MM.1S (cell line): ENCODE data around the gene RBP5.

ENCODE experiments used
- DNase-seq: peaks from one replicate; pipeline ENCODE4 v3.0.0-alpha.2; 2015
- H2AFZ ChIP-seq: fragments of 300-600 bp; sonication (generic); 2 replicates; pipeline ENCODE4 v1.6.0; 2016; ENCODE audit warnings: antibody characterized with exemption, low read length
- H3F3A ChIP-seq: fragments of 300-600 bp; sonication (generic); 2 replicates; pipeline ENCODE4 v1.6.1; 2016; ENCODE audit warnings: mild to moderate bottlenecking, antibody characterized with exemption, low read length, moderate library complexity, mixed read lengths; ENCODE audit not compliant: insufficient read depth
- H3K27ac ChIP-seq: fragments of 300-600 bp; sonication (generic); 2 replicates; pipeline ENCODE4 v1.5.1; 2016; ENCODE audit warnings: mild to moderate bottlenecking, low read length
- H3K27me3 ChIP-seq: fragments of 300-600 bp; sonication (generic); replicated peaks from 2 replicates; pipeline ENCODE4 v1.6.0; 2016; ENCODE audit warnings: low read length; ENCODE audit not compliant: insufficient read depth
- H3K36me3 ChIP-seq: fragments of 300-600 bp; sonication (generic); replicated peaks from 2 replicates; pipeline ENCODE4 v1.6.1; 2016; ENCODE audit warnings: mild to moderate bottlenecking, low read length, mixed read lengths; ENCODE audit not compliant: insufficient read depth
- H3K4me1 ChIP-seq: fragments of 300-600 bp; sonication (generic); 2 replicates; pipeline ENCODE4 v1.6.1; 2016; ENCODE audit warnings: low read length, mixed read lengths
- H3K4me2 ChIP-seq: fragments of 300-600 bp; sonication (generic); 2 replicates; pipeline ENCODE4 v1.6.0; 2016; ENCODE audit warnings: low read depth, low read length
- H3K4me3 ChIP-seq: fragments of 300-600 bp; sonication (generic); 2 replicates; pipeline ENCODE4 v1.5.1; 2016; ENCODE audit warnings: low read length, mixed read lengths
- H3K79me2 ChIP-seq: fragments of 300-600 bp; sonication (generic); 2 replicates; pipeline ENCODE4 v1.6.1; 2016; ENCODE audit warnings: mixed run types, low read length, mixed read lengths
- H3K9ac ChIP-seq: fragments of 300-600 bp; sonication (generic); 2 replicates; pipeline ENCODE4 v1.6.1; 2016; ENCODE audit warnings: low read length, mixed read lengths
- H3K9me2 ChIP-seq: fragments of 300-600 bp; sonication (generic); replicated peaks from 2 replicates; pipeline ENCODE4 v1.6.1; 2016; ENCODE audit warnings: mild to moderate bottlenecking, low read length, mixed read lengths; ENCODE audit not compliant: insufficient read depth
- H3K9me3 ChIP-seq: fragments of 300-600 bp; sonication (generic); replicated peaks from 2 replicates; pipeline ENCODE4 v1.6.1; 2016; ENCODE audit warnings: mild to moderate bottlenecking, low read length, mixed read lengths; ENCODE audit not compliant: insufficient read depth
- H4K20me1 ChIP-seq: fragments of 300-600 bp; sonication (generic); 2 replicates; pipeline ENCODE4 v1.6.1; 2016; ENCODE audit warnings: mild to moderate bottlenecking, low read length, moderate library complexity, mixed read lengths; ENCODE audit not compliant: insufficient read depth
- EZH2 ChIP-seq: fragments of 300-600 bp; sonication (generic); optimal IDR thresholded peaks from 2 replicates; pipeline ENCODE3; 2017; ENCODE audit warnings: low read depth, mild to moderate bottlenecking, antibody characterized with exemption, low read length, mixed read lengths
- EZH2phosphoT487 ChIP-seq: fragments of 300-600 bp; sonication (generic); IDR thresholded peaks from 2 replicates; pipeline ENCODE4 v1.6.1; 2018; ENCODE audit warnings: antibody characterized with exemption, low read length
- TF ChIP-seq, protein P1 (sequence below): fragments of 300-600 bp; sonication (generic); IDR thresholded peaks from 2 replicates; pipeline ENCODE4 v1.5.1; 2016; ENCODE audit warnings: antibody characterized with exemption, low read length, mixed read lengths

The RBP5 gene

DNA sequence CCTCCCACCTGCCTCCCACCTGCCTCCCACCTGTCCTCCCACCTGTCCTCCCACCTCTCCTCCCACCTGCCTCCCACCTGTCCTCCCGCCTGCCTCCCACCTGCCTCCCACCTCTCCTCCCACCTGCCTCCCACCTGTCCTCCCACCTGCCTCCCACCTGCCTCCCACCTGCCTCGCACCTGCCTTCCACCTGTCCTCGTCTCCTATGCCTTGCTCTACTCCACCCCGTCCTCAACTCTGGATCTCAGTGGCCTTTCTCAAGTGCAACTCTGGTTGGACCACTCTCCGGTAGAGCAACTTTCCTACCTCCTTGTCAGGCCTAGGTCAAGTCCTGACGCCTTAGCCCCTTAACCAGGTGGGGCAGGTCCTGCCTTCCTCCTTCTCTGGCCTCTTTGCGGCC lies 31.5 kb upstream of the RBP5 start:
- H3K4me3 ChIP-seq = no peak overlapping the region
- DNase-seq = no peak
- H3K27ac ChIP-seq = no peak overlapping the region
- H3K9me2 ChIP-seq = no peaks in the 10 kb centered on the region
- no peaks in the 10 kb centered on the region for H3K79me2 ChIP-seq
- no peaks in the 10 kb centered on the region for H3K9me3 ChIP-seq
- H3K4me1 ChIP-seq = no peaks in the 10 kb centered on the region
- no peaks in the 10 kb centered on the region; the same call in 1 of the 2 replicates for H3K27me3 ChIP-seq
- H3K9ac ChIP-seq = no peak overlapping the region
- no peaks in the 10 kb centered on the region for H4K20me1 ChIP-seq
- no peak overlapping the region for H3K4me2 ChIP-seq
- H3F3A ChIP-seq = no peaks in the 10 kb centered on the region
- no peaks in the 10 kb centered on the region for H3K36me3 ChIP-seq
- TF ChIP-seq EZH2 (no peak), EZH2phosphoT487 (no peak)
- TF ChIP-seq, protein P1, sequence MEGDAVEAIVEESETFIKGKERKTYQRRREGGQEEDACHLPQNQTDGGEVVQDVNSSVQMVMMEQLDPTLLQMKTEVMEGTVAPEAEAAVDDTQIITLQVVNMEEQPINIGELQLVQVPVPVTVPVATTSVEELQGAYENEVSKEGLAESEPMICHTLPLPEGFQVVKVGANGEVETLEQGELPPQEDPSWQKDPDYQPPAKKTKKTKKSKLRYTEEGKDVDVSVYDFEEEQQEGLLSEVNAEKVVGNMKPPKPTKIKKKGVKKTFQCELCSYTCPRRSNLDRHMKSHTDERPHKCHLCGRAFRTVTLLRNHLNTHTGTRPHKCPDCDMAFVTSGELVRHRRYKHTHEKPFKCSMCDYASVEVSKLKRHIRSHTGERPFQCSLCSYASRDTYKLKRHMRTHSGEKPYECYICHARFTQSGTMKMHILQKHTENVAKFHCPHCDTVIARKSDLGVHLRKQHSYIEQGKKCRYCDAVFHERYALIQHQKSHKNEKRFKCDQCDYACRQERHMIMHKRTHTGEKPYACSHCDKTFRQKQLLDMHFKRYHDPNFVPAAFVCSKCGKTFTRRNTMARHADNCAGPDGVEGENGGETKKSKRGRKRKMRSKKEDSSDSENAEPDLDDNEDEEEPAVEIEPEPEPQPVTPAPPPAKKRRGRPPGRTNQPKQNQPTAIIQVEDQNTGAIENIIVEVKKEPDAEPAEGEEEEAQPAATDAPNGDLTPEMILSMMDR = no peak
- no peak overlapping the region for H2AFZ ChIP-seq

DNA sequence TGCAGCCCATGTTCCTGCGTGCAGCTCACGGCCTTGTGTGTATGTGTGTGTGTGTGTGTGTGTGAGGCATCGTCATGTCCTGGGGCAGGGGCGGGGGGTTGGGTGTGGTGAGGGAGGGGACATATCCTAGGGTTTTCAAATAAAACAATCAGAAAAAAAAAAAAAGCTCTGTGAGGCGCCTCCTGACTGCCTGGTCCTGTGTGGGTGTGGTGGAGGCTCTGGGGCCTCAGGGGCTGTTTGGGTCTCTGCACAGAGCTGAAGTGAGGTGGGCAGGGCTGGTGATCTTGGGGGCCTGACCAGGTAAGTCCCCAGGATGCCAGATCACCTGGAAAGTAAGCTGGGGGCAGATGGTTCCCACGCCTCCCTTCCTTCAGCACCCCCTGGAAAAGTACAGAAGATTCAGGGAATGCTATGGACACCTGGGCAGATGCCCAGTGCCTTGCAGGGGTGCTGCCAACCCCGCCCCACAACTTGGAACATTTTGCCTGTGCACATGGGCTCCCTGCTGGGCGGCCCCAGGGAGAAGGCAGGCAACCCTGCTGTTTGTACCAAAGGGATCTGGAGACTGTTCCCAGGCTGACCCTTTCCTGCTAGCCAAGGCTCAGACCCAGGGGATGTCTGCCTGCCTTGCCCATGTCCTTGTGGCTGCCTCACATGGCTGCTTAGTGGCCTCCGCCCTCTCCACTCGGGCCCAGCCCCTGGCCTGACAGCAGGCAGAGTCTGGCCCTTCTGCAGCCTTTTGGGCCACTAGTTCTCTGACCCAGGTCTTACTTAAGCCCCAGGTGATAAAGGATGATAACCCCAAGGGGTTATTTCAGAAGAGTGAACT lies 30.3 kb upstream of the RBP5 start:
- no peaks in the 10 kb centered on the region; the same call in 1 of the 2 replicates for H3K27me3 ChIP-seq
- H3K4me3 ChIP-seq = no peak overlapping the region
- no peaks in the 10 kb centered on the region for H3K9me2 ChIP-seq
- H3K79me2 ChIP-seq = no peaks in the 10 kb centered on the region
- H3K9me3 ChIP-seq = no peaks in the 10 kb centered on the region
- H3K36me3 ChIP-seq = no peaks in the 10 kb centered on the region
- H3K9ac ChIP-seq = no peak overlapping the region
- H3F3A ChIP-seq = no peaks in the 10 kb centered on the region
- DNase-seq = no peak
- no peaks in the 10 kb centered on the region for H3K4me1 ChIP-seq
- H3K27ac ChIP-seq = no peak overlapping the region
- no peaks in the 10 kb centered on the region for H4K20me1 ChIP-seq
- H3K4me2 ChIP-seq = no peak overlapping the region
- TF ChIP-seq, protein P1 = no peak
- TF ChIP-seq EZH2phosphoT487 = no peak
- TF ChIP-seq EZH2 = no peak
- H2AFZ ChIP-seq = no peak overlapping the region

DNA sequence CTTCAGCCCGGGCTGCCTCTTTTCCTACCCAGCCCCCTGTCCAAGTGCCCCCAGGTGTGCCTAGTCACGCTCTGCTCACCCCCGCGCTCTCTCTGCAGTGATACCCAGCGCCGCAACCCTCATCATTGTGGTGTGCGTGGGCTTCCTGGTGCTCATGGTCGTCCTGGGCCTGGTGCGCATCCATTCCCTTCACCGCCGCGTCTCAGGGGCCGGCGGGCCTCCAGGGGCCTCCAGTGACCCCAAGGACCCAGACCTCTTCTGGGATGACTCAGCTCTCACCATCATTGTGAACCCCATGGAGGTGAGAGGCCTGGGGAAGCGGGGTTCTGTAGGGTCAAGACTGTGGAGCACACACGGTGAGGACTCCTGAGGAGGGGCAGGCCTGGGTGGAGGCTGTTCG lies 28.7 kb upstream of the RBP5 start:
- Histone ChIP-seq H4K20me1 (no peaks in the 10 kb centered on the region), H3F3A (no peaks in the 10 kb centered on the region), H3K9ac (no peak overlapping the region), H3K4me3 (no peak overlapping the region), H3K9me3 (no peaks in the 10 kb centered on the region), H3K9me2 (no peaks in the 10 kb centered on the region), H3K27me3 (no peaks in the 10 kb centered on the region), H3K4me2 (no peak overlapping the region), H3K27ac (no peak overlapping the region), H3K4me1 (no peaks in the 10 kb centered on the region), H3K36me3 (no peaks in the 10 kb centered on the region), H3K79me2 (no peaks in the 10 kb centered on the region), H2AFZ (no peak overlapping the region)
- TF ChIP-seq EZH2phosphoT487 (no peak), EZH2 (no peak)
- TF ChIP-seq, protein P1 = no peak
- no peak for DNase-seq
